Limb (tissue), 2 donors: ENCODE measurements around the gene ZNF699.
"Not testable (repeated sequence)": the region's sequence is repeated elsewhere in the genome, so short reads cannot be mapped to it uniquely, and the experiment has no call there.

ENCODE experiments used
- DNase-seq, 2 donors: peaks; one replicate each; pipeline ENCODE4 v3.0.0-alpha.2; 2016; ENCODE audit errors: extremely low spot score in 2 of 2

Gene ZNF699

DNA sequence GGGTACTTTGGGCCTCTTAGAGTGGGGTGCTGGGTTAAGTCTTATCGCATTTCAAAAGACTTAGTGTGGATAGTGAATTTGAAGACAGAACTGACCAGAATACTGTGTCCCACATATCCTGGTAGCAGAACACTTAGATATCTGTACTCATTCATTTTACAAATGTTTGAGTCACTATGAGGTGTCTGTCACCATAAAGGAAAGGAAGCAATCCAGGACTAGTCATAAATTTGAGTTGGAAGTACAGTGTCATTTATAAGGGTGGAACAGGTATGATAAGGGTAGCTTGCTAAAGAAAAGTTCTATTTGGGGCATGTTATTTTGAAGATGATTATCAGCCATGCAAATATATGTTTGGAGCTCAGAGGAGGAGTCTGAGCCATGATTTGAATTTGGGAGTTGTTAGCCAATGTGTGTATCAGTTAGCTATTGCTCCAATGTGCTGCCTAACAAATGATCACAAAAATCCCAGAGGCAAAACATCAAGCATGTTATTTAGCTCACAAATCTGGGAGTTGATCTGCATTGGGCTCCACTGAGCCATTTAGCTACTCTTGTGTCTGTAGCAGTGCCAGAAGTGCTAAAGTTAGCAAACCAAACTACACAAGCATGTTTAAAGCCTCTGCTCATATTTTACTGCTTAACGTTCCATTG is 20.3 kb downstream of the ZNF699 start:
- DNase-seq, result no peak

DNA sequence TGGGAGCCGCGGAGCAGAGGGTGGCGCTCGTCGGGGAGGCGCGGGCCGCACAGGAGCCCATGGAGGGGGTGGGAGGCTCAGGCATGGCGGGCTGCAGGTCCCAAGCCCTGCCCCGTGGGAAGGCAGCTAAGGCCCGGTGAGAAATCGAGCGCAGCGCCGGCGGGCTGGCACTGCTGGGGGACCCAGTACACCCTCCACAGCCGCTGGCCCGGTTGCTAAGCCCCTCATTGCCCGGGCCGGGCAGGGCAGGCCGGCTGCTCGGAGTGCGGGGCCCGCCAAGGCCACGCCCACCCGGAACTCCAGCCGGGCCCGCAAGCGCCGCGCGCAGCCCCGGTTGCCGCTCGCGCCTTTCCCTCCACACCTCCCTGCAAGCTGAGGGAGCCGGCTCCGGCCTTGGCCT is 26.2 kb downstream of the ZNF699 start:
- DNase-seq, result not testable (repeated sequence)

DNA sequence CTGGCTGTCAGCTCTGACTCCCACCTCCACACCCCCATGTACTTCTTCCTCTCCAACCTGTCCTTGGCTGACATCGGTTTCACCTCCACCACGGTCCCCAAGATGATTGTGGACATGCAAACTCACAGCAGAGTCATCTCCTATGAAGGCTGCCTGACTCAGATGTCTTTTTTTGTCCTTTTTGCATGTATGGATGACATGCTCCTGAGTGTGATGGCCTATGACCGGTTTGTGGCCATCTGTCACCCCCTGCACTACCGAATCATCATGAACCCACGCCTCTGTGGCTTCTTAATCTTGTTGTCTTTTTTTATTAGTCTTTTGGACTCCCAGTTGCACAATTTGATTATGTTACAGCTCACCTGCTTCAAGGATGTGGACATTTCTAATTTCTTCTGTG is 58.4 kb downstream of the ZNF699 start:
- no peak for DNase-seq

DNA sequence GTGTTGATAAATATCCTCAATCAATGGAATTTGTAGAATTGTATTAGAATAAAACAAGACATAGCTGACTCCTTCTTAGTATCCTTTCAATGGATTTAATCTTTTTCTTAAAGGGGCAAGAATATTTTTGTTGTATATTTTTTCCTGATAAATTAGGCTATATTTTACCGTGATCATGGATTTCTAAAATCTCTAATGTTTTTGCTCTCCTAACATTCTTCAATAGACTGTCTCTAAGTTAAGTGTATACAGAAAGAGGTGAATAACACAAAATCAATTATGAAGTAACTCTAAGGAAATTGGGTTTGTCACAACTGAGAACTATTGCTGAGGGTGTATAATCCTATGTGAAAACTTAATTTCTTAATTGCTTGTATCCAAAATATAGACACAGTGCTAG is 59.0 kb downstream of the ZNF699 start, which contains the start of gene OR7E24:
Gene OR7E24 (plus strand): TSS at position 301 of the 400 bp plus-strand sequence. CDS start 114 bp downstream, outside the sequence.
- no peak for DNase-seq
